ENCODE data around the gene WDR88.
"Not testable (repeated sequence)": the region's sequence is repeated elsewhere in the genome, so short reads cannot be mapped to it uniquely, and the experiment has no call there.

The WDR88 gene

DNA sequence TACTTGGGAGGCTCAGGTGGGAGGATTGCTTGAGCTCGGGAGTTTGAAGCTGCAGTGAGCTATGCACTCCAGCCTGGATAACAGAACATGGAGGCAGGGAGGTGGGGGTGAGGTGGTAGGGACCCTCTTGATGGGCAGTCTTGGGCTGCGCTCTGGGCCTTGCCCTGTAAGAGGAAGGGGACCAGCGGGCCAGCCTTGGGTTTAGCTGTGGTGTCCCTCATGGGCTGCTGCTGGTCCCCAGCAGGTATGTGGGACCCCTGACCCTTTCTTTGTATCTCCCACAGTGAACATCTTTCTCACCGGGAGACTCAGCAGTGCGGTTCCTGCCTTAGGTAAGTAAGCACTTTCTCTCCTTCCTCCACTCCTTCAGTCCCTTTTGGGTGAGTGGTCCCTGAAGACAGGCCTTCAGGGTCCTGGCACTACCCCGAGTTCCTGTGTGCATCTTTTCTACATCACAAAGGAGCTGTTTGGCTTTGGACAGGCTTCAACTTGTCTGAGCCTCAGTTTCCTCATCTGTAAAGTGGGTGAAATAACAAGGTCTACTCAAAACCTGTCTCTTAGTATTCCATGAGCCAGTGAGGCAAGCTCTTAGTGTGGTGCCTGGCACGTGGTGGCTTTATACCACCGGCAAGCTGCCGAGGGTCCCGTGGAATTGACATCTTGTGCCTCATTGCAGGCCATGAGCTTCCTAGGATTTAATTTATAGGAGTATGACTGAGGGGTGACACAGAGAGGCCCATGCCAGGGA is 64.7 kb downstream of the WDR88 start:
- no peak for DNase-seq

DNA sequence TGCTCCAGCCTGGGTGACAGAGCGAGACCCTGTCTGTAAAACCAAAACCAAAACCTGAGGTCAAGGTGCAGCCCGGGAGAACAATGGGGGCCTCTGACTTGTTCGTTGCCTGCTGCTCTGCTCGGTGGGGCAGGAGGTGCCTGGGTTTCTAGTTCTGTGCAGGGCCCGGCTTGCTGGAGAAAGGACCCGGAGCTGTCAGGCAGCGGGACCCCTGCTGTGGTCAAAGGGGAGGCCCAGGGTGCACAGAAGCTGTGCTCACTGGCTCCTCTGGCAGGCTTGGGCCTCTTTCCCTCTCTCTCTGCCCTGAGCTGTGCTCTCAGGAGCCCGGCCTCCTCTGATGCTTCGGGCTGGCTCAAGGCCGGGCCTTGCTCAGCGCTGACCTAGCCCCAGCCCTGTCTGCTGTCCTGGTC is 65.7 kb downstream of the WDR88 start:
- no peak for DNase-seq

DNA sequence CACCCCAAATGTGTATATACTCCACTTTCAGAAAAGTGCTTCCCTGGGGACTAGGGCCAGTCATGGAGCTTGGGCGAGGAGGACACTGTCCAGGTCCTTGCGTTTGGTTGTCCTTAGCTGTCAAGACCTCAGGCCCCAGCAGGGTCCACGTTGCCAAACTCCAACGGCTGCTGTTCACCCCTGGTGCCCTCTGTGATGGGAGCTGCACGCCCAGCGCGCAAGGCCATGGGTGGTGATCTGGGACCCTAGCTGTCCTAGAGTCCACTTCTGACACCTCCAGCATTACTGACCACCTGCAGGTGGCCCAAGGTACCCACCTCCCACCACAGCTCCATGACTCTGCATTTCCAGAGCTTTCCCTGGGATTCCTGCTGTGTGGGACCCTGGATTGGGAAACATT is 66.3 kb downstream of the WDR88 start:
- no peak for DNase-seq

DNA sequence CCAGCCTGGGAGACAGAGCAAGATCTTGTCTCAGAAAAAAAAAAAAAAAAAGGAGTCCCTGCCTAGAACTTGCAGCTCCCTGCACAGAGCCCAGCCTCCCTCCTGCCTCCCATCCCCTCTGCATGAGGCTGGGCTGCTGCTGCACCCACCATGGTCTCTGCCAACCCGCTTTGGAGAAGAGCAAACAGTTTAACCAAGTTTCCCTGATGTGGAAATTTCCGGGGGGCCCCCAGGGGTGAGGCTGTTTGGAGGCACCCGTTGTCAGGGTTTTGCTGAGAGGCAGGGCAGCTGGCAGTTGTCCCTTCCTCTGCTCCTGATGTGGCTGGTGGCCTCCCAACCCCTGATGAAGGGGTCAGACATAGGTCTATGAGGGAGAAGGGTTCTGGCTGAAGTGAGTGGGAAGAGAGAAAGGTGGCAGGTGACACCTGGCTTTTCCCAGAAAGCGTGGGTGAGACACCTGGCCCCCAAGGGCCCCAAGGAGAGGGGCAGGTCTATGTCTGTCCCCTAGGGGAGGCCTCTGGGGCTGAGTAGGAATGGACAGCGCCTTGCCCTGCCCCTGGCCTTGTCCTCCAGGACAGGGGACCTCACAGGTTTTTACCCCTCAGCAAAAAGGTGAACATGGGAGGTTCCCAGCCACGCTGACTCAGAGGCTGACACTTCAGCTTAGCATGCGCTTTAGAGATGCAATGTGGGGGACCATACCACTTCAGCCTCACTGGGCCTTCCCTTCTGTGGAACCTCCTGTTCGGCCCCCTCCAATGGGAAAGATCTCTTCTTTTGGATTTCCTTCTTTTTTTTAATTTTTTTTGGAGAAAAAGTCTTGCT is 67.7 kb downstream of the WDR88 start:
- DNase-seq = no peak

DNA sequence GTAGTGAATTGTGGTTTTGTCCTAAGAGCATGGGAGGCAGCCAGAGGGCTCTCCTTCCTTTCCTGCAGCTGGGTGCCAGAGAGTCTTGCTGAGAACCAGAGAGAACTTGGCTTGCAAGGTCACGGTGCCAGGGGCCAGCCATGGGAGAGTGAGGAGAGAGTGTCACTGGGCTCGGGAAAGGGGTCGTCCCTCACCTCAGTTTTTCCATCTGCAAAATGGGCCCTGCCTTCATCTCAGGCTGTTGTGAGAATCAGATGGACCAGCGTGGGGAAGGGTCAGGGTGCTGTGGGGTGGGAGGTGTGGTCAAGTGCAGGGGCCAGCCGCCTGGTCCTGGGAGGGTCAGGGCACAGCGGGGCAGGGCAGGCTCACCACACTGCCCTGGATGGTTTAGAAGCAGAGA is 69.6 kb downstream of the WDR88 start:
- no peak for DNase-seq

DNA sequence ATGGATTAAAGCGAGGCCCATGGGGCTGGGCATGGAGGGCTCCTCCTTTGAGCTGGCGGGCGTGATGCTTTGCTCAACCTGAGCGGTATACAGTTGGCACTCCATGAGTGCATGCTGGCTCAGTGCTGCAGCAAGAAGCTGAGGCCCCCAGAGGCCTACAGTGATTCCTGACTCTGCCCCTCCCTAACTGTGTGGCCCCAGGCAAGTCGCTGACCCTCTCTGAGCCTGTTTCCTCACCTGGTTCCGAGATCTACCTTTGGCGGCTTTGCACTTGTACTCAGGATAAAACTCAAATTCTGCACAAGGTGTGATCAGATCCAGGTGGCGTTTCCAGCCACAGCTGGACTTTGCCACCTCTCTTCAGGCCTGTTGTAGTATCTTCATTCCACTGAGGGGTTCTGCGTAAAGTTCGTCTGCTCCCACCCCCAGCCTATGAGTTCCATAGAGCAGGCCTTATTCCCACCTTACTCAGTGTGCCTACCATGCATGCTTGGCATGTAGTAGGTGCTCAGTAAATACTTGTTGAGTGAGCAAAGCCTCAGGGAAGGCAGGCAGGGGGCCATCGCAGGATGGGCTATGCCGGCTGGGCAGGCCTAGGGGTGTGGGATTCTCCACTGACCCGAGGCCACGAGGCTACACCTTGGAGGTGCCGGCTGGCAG is 70.1 kb downstream of the WDR88 start:
- no peak for DNase-seq

DNA sequence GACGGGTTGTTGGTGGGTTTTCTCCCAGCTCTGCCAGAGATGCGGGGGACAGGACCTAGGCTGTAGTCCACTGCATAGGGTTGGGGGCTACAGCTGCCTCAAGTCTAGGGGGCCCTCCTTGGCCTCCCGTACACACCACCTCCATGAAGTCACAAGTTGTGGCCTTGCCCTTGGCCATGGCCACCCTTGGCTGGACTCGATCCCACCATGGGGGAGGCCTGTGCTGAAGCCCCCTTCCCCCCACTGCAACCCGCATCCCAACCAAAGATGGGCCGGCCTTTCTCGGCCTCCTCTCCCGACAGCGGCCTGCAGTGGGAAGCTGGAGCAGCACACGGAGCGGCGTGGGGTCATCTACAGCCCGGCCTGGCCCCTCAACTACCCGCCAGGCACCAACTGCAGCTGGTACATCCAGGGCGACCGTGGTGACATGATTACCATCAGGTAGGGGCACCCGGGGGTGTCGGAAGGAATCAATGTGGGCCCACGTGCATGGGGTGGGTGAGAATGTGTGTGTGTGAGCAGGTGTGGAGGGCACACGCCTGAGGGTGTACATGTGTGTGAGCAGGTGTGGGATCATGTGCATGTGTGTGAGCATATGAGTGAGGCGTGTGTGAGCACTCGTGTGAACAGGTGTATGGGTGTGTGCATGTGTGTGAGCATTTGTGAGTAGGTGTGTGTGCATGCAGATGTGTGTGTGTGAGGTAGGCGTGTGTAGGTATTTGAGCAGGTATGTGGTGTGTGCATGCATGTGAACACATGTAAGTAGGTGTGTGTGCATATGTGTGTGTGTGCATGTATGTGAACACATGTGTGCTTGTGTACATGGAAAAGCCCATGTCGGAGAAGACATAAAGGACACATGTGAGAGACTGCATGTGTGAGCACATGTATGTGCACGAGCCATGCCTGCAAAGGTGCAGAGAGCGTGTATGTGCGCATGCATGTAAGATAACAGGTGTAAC is 70.9 kb downstream of the WDR88 start:
- no peak for DNase-seq

DNA sequence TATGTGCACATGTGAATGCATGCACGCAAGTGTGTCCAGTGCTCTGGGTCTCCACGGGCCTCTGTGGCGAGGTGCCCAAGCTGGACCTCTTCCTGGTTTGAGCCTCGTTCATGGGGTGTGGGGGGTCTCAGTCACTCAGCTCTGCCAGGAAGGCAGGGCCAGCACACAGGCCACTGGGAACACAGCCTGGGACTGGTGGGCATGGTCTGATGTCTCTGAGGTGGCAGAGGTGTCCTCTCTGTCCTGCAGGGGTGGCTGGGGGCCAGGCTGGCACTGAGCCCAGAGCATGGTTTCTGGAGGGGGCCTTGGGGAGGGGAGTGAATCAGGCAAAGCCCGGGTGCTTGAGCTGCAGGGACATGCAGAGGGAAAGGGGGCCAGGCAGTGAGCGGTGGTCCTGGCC is 71.6 kb downstream of the WDR88 start:
- DNase-seq = no peak

DNA sequence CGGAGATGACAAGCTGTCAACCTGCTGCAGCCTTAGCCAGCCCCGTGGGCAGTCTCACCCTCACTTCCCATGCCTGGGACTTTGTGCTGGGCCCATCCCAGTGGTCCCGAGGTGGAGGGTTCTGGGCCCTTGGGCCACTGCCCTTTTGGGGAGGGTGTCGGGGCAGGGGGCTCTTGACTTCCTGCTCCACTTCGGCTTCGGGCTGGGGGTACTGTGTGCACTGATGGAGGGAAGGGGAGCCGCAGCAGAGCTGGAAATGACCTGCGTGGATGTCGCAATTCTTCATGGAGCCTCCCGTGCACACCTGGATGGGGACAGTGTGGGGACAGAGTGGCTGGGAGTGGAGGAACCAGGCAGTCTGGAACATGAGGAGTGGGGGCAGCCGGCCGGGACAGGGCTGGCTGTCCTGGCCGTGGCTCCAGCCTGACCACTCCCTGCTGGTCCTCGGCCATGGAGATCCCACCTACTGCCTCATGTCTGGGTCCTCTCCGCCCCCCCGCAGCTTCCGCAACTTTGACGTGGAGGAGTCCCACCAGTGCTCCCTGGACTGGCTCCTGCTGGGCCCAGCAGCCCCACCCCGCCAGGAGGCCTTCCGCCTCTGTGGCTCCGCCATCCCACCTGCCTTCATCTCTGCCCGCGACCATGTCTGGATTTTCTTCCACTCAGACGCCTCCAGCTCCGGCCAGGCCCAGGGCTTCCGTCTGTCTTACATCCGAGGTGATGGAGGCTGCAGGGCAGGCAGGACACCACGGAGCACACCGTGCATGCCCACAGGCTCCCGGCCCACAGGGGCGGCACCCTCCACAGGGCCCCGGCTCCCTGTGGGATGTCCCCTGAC is 72.4 kb downstream of the WDR88 start:
- DNase-seq = no peak

DNA sequence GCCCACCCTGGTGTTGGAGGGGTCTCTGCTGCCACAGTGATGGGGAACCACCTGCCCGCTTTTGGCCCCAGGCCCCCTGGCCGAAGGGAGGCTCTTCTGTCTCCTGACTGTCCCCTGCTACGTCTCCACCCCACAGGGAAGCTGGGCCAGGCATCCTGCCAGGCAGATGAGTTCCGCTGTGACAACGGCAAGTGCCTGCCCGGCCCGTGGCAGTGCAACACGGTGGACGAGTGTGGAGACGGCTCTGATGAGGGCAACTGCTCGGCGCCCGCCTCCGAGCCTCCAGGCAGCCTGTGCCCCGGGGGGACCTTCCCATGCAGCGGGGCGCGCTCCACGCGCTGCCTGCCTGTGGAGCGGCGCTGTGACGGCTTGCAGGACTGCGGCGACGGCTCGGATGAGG is 73.2 kb downstream of the WDR88 start:
- no peak for DNase-seq

DNA sequence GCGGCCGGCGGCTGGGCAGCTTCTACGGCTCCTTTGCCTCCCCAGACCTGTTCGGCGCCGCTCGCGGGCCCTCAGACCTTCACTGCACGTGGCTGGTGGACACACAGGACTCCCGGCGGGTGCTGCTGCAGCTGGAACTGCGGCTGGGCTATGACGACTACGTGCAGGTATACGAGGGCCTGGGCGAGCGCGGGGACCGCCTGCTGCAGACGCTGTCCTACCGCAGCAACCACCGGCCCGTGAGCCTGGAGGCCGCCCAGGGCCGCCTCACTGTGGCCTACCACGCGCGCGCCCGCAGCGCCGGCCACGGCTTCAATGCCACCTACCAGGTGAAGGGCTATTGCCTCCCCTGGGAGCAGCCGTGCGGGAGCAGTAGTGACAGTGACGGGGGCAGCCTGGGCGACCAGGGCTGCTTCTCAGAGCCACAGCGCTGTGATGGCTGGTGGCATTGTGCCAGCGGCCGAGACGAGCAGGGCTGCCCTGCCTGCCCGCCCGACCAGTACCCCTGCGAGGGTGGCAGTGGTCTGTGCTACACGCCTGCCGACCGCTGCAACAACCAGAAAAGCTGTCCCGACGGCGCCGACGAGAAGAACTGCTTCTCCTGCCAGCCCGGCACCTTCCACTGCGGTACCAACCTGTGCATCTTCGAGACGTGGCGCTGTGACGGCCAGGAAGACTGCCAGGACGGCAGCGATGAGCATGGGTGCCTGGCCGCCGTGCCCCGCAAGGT is 73.8 kb downstream of the WDR88 start:
- DNase-seq = no peak

DNA sequence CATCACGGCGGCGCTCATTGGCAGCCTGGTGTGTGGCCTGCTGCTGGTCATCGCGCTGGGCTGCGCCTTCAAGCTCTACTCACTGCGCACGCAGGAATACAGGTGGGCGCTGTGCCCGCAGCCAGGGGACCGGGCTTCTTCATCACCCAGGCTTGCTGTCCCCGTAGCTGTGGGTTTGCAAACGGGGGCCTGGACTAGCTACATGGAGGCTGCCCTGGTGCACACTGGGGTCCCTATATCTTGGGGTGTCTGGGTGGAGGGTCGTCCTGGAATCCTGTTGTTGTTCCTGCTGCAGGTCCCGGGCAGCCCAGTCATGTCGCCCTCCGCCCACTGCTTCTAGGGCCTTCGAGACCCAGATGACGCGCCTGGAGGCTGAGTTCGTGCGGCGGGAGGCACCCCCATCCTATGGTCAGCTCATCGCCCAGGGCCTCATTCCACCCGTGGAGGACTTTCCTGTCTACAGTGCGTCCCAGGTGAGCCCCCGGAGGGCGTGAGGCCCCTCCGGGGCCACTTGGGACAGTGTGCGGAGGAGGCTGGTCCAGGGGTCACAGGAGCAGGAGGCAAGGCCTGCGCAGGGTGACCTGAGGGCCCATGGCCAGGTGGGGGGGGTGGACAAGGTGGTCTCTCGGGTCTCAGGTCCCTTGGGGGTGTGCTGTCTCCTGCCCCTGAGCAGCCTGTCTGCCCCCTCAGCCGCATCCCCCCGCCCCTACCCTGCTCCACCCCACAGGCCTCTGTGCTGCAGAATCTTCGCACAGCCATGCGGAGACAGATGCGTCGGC is 74.5 kb downstream of the WDR88 start:
- no peak for DNase-seq

DNA sequence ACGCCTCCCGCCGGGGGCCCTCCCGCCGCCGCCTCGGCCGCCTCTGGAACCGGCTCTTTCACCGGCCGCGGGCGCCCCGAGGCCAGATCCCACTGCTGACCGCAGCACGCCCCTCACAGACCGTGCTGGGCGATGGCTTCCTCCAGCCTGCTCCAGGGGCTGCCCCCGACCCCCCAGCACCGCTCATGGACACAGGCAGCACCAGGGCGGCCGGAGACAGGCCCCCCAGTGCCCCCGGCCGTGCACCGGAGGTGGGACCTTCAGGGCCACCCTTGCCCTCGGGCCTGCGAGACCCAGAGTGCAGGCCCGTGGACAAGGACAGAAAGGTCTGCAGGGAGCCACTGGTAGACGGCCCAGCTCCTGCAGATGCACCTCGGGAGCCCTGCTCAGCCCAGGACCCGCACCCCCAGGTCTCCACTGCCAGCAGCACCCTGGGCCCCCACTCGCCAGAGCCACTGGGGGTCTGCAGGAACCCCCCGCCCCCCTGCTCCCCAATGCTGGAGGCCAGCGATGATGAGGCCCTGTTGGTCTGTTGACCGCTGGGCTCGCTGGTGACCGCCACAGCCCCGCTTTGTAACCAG is 75.2 kb downstream of the WDR88 start:
- no peak for DNase-seq

DNA sequence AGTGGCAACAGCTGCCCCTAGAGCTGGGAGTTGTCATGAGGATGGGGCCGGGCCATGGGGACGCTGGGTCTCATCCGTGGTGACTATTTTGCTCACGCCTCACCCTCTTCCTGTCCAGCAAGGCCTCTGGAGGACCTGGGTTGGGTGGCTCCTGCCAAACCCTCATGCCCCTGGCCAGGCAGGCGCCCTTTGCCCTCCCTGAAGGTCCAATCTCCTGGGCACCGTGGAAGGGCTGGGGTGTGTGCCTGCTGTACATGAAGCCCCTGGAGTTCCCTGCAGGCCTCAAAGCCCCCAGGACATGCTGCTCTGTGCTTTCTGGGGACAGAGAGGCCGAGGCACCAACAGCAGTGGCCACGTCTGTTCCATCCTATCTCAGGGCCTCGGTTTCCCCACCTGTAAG is 76.0 kb downstream of the WDR88 start:
- DNase-seq = no peak

DNA sequence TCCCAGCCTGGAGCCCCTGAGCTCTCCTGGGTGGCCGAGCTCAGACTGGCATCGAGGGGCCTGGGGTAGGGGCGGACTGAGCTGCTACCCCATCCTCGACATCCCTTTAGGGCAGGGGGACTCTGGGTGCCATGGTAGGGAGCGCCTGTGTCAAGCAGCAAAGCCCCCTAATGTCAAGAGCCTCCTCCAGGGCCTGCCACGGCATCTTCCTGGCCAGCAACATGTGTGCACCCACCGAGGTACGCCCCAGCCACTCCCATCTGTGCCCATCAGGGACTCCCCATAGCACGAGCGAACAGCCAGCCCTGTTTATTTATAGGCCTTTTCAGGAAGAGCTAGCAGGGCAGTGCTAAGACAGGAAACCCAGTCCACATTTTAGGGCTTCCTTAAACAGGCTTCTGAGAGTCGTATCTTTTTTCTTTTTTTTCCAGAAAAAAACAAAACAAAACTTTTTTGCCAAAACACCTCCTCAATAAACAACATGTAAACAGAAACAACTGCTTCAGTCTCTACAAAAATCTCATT is 76.5 kb downstream of the WDR88 start:
- no peak for DNase-seq

DNA sequence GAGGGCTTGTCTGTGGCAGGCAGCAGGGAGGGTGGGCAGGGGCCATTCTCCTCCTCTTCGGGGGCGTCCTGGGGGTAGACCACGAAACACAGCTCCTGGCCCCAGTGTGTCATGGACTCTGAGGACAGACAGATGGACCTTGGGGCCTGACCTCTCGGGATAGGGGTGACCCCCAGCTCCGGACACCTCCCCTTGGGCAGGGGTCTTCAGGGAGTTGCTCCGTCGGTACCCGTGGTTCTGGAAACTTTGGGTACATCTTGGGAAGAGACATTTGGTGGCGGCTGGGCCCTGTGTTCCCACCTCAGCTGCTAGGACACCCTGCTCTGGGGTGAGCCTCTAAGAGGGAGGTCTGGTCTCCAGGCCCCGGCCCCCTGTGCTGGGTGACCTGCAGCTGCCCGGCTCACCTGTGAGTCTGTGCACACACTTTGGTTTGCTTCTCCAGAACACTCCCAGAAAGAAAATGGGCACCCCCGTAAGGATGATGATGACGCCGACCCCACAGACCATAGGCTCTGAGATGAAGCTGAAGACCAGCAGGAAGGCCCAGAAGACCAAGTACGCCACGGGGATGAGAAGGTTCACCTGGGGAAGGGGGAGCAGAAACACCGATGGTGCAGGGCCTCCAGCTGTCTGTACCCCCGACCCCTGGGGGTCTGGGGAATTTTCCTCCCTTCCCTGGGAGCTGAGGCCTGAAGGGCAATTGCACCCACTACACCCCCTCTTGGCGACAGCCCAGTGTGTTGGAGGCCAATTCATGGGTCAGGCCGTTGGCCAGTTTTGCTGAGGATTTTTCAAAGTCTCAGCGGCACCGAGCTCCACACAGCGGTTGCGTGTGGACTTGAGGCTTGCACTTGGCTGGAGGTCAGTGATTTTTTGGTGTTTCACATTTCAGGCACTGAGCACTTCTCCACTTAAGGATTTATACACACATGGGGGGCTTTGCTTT is 77.3 kb downstream of the WDR88 start:
- peak in 7 of 56 donors; percentile 18 to 65 (median 27) for DNase-seq

DNA sequence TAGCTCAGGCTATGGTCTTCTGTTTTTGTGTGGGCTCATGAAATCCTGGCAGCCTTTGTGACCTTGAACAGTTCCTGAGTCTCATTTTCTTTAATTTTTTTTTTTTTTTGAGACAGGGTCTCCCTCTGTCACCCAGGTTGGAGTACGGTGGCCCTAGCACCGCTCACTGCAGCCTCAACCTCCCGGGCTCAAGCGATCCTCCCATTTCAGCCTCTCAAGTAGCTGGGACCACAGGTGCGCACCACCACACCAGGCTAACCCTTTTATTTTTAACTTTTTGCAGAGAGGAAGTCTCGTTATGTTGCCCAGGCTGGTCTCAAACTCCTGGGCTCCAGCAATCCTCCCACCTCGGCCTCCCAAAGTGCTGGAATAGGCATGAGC is 77.9 kb downstream of the WDR88 start:
- not testable (repeated sequence) for DNase-seq

All from nucleus accumbens (tissue), 56 donors.